Bronchial epithelial cell (primary cell): ENCODE data around the gene AGAP1. TPM values are rescaled to one million over a fixed set of nuclear protein-coding genes. Genes with fewer than 3 reads are reported as not detected.

Experiments
- DNase-seq: peaks from one replicate; pipeline ENCODE4 v3.0.0-alpha.2; 2010; ENCODE audit warnings: low read depth
- FAIRE-seq: peaks from 2 replicates; lab custom pipeline; 2011; peaks lifted over from hg19 to GRCh38; lab: Jason Lieb, UNC
- H3K27me3 ChIP-seq: 2 replicates; pipeline ENCODE4 v1.5.1; 2011; ENCODE audit warnings: low read length; ENCODE audit not compliant: control insufficient read depth, insufficient read depth
- H3K36me3 ChIP-seq: 2 replicates; pipeline ENCODE4 v1.5.1; 2011; ENCODE audit warnings: low read length; ENCODE audit not compliant: control insufficient read depth, insufficient read depth
- H3K4me3 ChIP-seq: 2 replicates; pipeline ENCODE4 v1.5.1; 2011; ENCODE audit warnings: mild to moderate bottlenecking, low read depth, low read length, control low read depth
- CTCF ChIP-seq: IDR thresholded peaks from 2 replicates; pipeline ENCODE4 v1.5.1; 2011; ENCODE audit warnings: mild to moderate bottlenecking, moderate library complexity, low read length, control low read depth, inconsistent platforms; ENCODE audit not compliant: insufficient read depth, severe bottlenecking
- total RNA-seq: library from RNA; depleted of rRNA; stranded (reverse); fragments of >200 nt; gene quantifications from 2 replicates; pipeline ENCODE4 v1.2.1, GENCODE V29; 2014

Gene AGAP1
- total RNA-seq, 1 donor from 2014 or later, result 22.4 TPM

GRCh38 chr2:236065314-236066160 is 571.7 kb downstream of the AGAP1 start:
- no peak for TF ChIP-seq CTCF
- DNase-seq (no peak), FAIRE-seq (no peak)
- no peak overlapping the region for H3K4me3 ChIP-seq
- no peaks in the 10 kb centered on the region for H3K27me3 ChIP-seq
- no peaks in the 10 kb centered on the region for H3K36me3 ChIP-seq

- TF ChIP-seq CTCF, result no peak
- Histone ChIP-seq H3K4me3 (no peak overlapping the region), H3K27me3 (no peaks in the 10 kb centered on the region), H3K36me3 (no peaks in the 10 kb centered on the region)
- FAIRE-seq (no peak), DNase-seq (no peak)
Measured at GRCh38 chr2:236070236-236070635, 576.4 kb downstream of the AGAP1 start.

GRCh38 chr2:236073246-236073645 is 579.4 kb downstream of the AGAP1 start:
- H3K27me3 ChIP-seq, result no peaks in the 10 kb centered on the region
- no peak for TF ChIP-seq CTCF
- H3K4me3 ChIP-seq, result no peak overlapping the region
- H3K36me3 ChIP-seq, result no peaks in the 10 kb centered on the region
- DNase-seq (no peak), FAIRE-seq (no peak)

GRCh38 chr2:236073867-236074655 is 580.2 kb downstream of the AGAP1 start:
- TF ChIP-seq CTCF, result no peak
- FAIRE-seq (no peak), DNase-seq (no peak)
- Histone ChIP-seq H3K4me3 (no peak overlapping the region), H3K36me3 (no peaks in the 10 kb centered on the region), H3K27me3 (no peaks in the 10 kb centered on the region)

- Histone ChIP-seq H3K4me3 (no peak overlapping the region), H3K36me3 (no peaks in the 10 kb centered on the region), H3K27me3 (no peaks in the 10 kb centered on the region)
- no peak for TF ChIP-seq CTCF
- FAIRE-seq, result no peak
- DNase-seq, result no peak
Measured at GRCh38 chr2:236075802-236076201, 582.0 kb downstream of the AGAP1 start.
